Fibroblast of upper back skin (primary cell): ENCODE results near the gene C12orf50.
"Not testable (repeated sequence)": the region's sequence is repeated elsewhere in the genome, so short reads cannot be mapped to it uniquely, and the experiment has no call there.

Source experiments
- DNase-seq: peaks from one replicate; pipeline ENCODE4 v3.0.0-alpha.2; 2013

Gene C12orf50

GRCh38 chr12:87985069-87985675 is 44.0 kb downstream of the C12orf50 start:
- no peak for DNase-seq

GRCh38 chr12:87982208-87982607 is 47.0 kb downstream of the C12orf50 start:
- DNase-seq: peak; percentile 56

GRCh38 chr12:87981495-87981894 is 47.7 kb downstream of the C12orf50 start:
- DNase-seq: peak; percentile 2

GRCh38 chr12:87975879-87976278 is 53.3 kb downstream of the C12orf50 start:
- DNase-seq: no peak

GRCh38 chr12:87967871-87968270 is 61.3 kb downstream of the C12orf50 start:
- peak; percentile 10 for DNase-seq

- DNase-seq: no peak
Measured at GRCh38 chr12:87960566-87960965, 68.6 kb downstream of the C12orf50 start.

GRCh38 chr12:87954028-87954427 is 75.2 kb downstream of the C12orf50 start:
- DNase-seq: not testable (repeated sequence)

GRCh38 chr12:87953256-87953860 is 75.8 kb downstream of the C12orf50 start:
- peak; percentile 59 for DNase-seq

- DNase-seq: no peak
Measured at GRCh38 chr12:87952850-87953249, 76.4 kb downstream of the C12orf50 start.

- DNase-seq: no peak
Measured at GRCh38 chr12:87952223-87952622, 77.0 kb downstream of the C12orf50 start.

GRCh38 chr12:87943762-87944161 is 85.4 kb downstream of the C12orf50 start:
- DNase-seq: no peak

- DNase-seq: no peak
Measured at GRCh38 chr12:87943023-87943422, 86.2 kb downstream of the C12orf50 start.

GRCh38 chr12:87939182-87939581 is 90.0 kb downstream of the C12orf50 start:
- DNase-seq: no peak

- no peak for DNase-seq
Measured at GRCh38 chr12:87935216-87935615, 94.0 kb downstream of the C12orf50 start.

GRCh38 chr12:87933991-87934390 is 95.2 kb downstream of the C12orf50 start:
- no peak for DNase-seq

- peak; percentile 64 for DNase-seq
Measured at GRCh38 chr12:87931812-87932211, 97.4 kb downstream of the C12orf50 start.

- no peak for DNase-seq
Measured at GRCh38 chr12:87930627-87931026, 98.6 kb downstream of the C12orf50 start.
